OCI-LY7 (cell line): ENCODE data around the gene IL21. TPM values are rescaled to one million over a fixed set of nuclear protein-coding genes. Genes with fewer than 3 reads are reported as not detected.

Experiments
- BruUV-seq: library from RNA; stranded (reverse); fragments of 400-500 nt; replicated peaks from 2 replicates; lab custom pipeline; 2021; lab: Mats Ljungman, UMichigan
- CTCF ChIA-PET: fragments of 300-600 bp; sonication (Branson Sonifier 250); formaldehyde crosslinking; loops from one replicate; lab custom pipeline; 2022; ENCODE audit warnings: antibody characterized with exemption; ENCODE audit not compliant: unreplicated experiment; lab: Charles Lee
- POLR2A ChIA-PET: fragments of 300-600 bp; sonication (Branson Sonifier 250); formaldehyde crosslinking; loops from one replicate; lab custom pipeline; 2022; ENCODE audit warnings: antibody characterized with exemption; lab: Charles Lee
- DNase-seq: peaks from one replicate; pipeline ENCODE4 v3.0.0-alpha.2; 2015; ENCODE audit warnings: low spot score
- H2AFZ ChIP-seq: fragments of 200-600 bp; sonication (generic), shearing (Covaris generic); 2 replicates; pipeline ENCODE4 v1.6.1; 2014; ENCODE audit warnings: mild to moderate bottlenecking, antibody characterized with exemption, low read length, moderate library complexity
- H3K27ac ChIP-seq: fragments of 200-600 bp; sonication (generic); 2 replicates; pipeline ENCODE4 v1.5.1; 2014; ENCODE audit warnings: mixed run types, low read depth, mild to moderate bottlenecking, moderate library complexity, low read length, inconsistent platforms; ENCODE audit not compliant: poor library complexity, severe bottlenecking
- H3K36me3 ChIP-seq: fragments of 200-600 bp; sonication (generic); 2 replicates; pipeline ENCODE4 v1.6.1; 2014; ENCODE audit warnings: mild to moderate bottlenecking, antibody characterized with exemption, low read length, moderate library complexity, mixed read lengths; ENCODE audit not compliant: insufficient read depth
- H3K4me1 ChIP-seq: fragments of 200-600 bp; sonication (generic); 2 replicates; pipeline ENCODE4 v1.5.1; 2014; ENCODE audit warnings: mild to moderate bottlenecking, low read length; ENCODE audit not compliant: insufficient read depth, poor library complexity, severe bottlenecking
- H3K4me2 ChIP-seq: fragments of 200-600 bp; sonication (generic); 2 replicates; pipeline ENCODE4 v1.6.1; 2014; ENCODE audit warnings: mild to moderate bottlenecking, low read length
- H3K4me3 ChIP-seq: fragments of 200-600 bp; sonication (generic); 2 replicates; pipeline ENCODE4 v1.5.1; 2014; ENCODE audit warnings: mild to moderate bottlenecking, low read depth, low read length; ENCODE audit not compliant: poor library complexity, severe bottlenecking
- H3K79me2 ChIP-seq: fragments of 200-600 bp; sonication (generic); 2 replicates; pipeline ENCODE4 v1.6.1; 2016; ENCODE audit warnings: low read depth, mild to moderate bottlenecking, low read length, moderate library complexity, mixed read lengths; ENCODE audit not compliant: insufficient read depth
- H3K9me2 ChIP-seq: fragments of 200-600 bp; sonication (generic); 2 replicates; pipeline ENCODE4 v1.6.1; 2016; ENCODE audit warnings: mild to moderate bottlenecking, low read length, mixed read lengths; ENCODE audit not compliant: insufficient read depth
- H3K9me3 ChIP-seq: fragments of 200-600 bp; sonication (generic); 2 replicates; pipeline ENCODE4 v1.6.1; 2014; ENCODE audit warnings: mild to moderate bottlenecking, mixed run types, low read length, mixed read lengths
- H4K20me1 ChIP-seq: fragments of 200-600 bp; sonication (generic); 2 replicates; pipeline ENCODE4 v1.6.1; 2014; ENCODE audit warnings: mild to moderate bottlenecking, antibody characterized with exemption, low read length, moderate library complexity, mixed read lengths; ENCODE audit not compliant: insufficient read depth
- EZH2phosphoT487 ChIP-seq: fragments of 200-600 bp; sonication (generic); IDR thresholded peaks from 2 replicates; pipeline ENCODE4 v1.6.1; 2018; ENCODE audit warnings: low read depth, borderline replicate concordance, mild to moderate bottlenecking, mixed run types, antibody characterized with exemption, low read length, moderate library complexity, mixed read lengths
- intact Hi-C: fragments of 100-400 bp; cut with micrococcal nuclease; formaldehyde crosslinking; loops from one replicate; pipeline ENCODE4 v1.10.0; 2022; ENCODE audit not compliant: unreplicated experiment
- total RNA-seq, 2 experiments: library from RNA; depleted of rRNA in 1 of 2; stranded (reverse); fragments of >200 nt in 1 of 2; shearing (Covaris generic) in 1 of 2; gene quantifications; 2 replicates each; pipeline ENCODE4 v1.2.3, GENCODE V29; 2014 to 2022
- TF ChIP-seq, protein P1 (sequence below): fragments of 200-600 bp; sonication (generic); conservative IDR thresholded peaks from 2 replicates; pipeline ENCODE4 v1.5.1; 2014; ENCODE audit warnings: mild to moderate bottlenecking, antibody characterized with exemption, low read length, moderate library complexity, mixed read lengths

Gene IL21
- total RNA-seq, 2 experiments from 2014 or later, result not detected

GRCh38 chr4:122643257-122643656 is 22.4 kb upstream of the IL21 start:
- H3K36me3 ChIP-seq, result no peaks in the 10 kb centered on the region

GRCh38 chr4:122639181-122639580 is 18.3 kb upstream of the IL21 start:
- Histone ChIP-seq H3K27ac (no peak overlapping the region), H3K4me1 (no peaks in the 10 kb centered on the region), H3K79me2 (no peaks in the 10 kb centered on the region), H4K20me1 (no peaks in the 10 kb centered on the region), H2AFZ (no peak overlapping the region), H3K36me3 (no peaks in the 10 kb centered on the region), H3K9me2 (no peaks in the 10 kb centered on the region), H3K9me3 (no peaks in the 10 kb centered on the region), H3K4me2 (no peak overlapping the region), H3K4me3 (no peak overlapping the region)
- ChIA-PET POLR2A (no interaction called here), CTCF (no interaction called here)
- no TSS peak for BruUV-seq
- intact Hi-C loops, result no loop called here
- DNase-seq, result no peak
- TF ChIP-seq EZH2phosphoT487, result no peak
- TF ChIP-seq, protein P1, sequence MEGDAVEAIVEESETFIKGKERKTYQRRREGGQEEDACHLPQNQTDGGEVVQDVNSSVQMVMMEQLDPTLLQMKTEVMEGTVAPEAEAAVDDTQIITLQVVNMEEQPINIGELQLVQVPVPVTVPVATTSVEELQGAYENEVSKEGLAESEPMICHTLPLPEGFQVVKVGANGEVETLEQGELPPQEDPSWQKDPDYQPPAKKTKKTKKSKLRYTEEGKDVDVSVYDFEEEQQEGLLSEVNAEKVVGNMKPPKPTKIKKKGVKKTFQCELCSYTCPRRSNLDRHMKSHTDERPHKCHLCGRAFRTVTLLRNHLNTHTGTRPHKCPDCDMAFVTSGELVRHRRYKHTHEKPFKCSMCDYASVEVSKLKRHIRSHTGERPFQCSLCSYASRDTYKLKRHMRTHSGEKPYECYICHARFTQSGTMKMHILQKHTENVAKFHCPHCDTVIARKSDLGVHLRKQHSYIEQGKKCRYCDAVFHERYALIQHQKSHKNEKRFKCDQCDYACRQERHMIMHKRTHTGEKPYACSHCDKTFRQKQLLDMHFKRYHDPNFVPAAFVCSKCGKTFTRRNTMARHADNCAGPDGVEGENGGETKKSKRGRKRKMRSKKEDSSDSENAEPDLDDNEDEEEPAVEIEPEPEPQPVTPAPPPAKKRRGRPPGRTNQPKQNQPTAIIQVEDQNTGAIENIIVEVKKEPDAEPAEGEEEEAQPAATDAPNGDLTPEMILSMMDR, result no peak

More at GRCh38 chr4:122643257-122643656, 22.4 kb upstream of the IL21 start:
- ChIA-PET POLR2A (no interaction called here), CTCF (no interaction called here)
- Histone ChIP-seq H3K79me2 (no peaks in the 10 kb centered on the region), H3K27ac (no peak overlapping the region), H3K9me2 (no peaks in the 10 kb centered on the region), H3K4me1 (no peaks in the 10 kb centered on the region), H3K9me3 (no peaks in the 10 kb centered on the region), H3K4me3 (no peak overlapping the region), H2AFZ (no peak overlapping the region), H4K20me1 (no peaks in the 10 kb centered on the region), H3K4me2 (no peak overlapping the region)
- no TSS peak for BruUV-seq
- TF ChIP-seq, protein P1, result no peak
- TF ChIP-seq EZH2phosphoT487, result no peak
- intact Hi-C loops, result no loop called here
- DNase-seq, result no peak

DNA sequence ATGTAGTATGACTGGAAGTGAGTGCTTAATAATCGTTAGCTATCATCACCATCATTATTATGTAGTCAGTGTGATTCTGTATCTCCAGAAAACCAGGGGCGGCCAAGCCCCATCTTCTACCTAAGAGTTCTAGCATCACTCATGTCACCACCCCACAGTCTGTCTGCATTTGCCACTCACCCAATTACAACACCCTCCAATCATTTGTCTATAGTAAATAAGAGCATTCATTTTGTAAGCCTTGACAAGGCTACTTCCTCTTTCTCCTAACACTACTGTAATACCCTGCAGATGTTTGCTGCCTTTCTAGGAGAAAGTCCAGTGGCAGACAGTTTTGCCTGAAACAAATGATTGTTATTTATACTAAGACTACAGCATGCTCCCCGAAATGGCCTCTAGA is 15.8 kb upstream of the IL21 start:
- no peak for TF ChIP-seq EZH2phosphoT487
- TF ChIP-seq, protein P1, result no peak
- Histone ChIP-seq H3K79me2 (no peaks in the 10 kb centered on the region), H3K9me3 (no peaks in the 10 kb centered on the region), H4K20me1 (no peaks in the 10 kb centered on the region), H3K4me3 (no peak overlapping the region), H3K4me2 (no peak overlapping the region), H2AFZ (no peak overlapping the region), H3K4me1 (no peaks in the 10 kb centered on the region), H3K27ac (no peak overlapping the region), H3K9me2 (no peaks in the 10 kb centered on the region), H3K36me3 (no peaks in the 10 kb centered on the region)
- ChIA-PET POLR2A (no interaction called here), CTCF (no interaction called here)
- intact Hi-C loops, result no loop called here
- BruUV-seq, result no TSS peak
- no peak for DNase-seq
